SIG-M5 (cell line): ENCODE data around the gene PDHX.

ENCODE experiments used
- DNase-seq: peaks from one replicate; lab custom pipeline; 2025; lab: John Stamatoyannopoulos, UW

The PDHX gene

DNA sequence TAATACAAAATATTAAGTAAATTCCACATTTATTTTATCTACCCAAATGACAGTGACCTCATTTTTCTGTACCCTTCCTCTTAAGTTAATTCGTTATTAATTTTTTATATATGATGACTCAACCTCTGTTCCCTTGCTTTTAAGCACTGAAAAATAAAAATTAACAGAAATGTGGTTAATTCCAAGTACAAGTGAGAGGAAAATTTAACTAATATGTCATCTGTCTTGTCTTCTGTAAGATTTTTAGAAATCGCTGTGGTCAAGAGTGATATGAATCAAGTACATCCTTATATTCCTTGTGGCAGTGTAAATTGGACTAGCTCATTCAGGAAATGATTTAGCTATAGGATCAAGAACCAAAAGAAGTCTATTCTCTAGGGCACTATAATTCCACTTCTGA lies 74.5 kb downstream of the PDHX start:
- no peak for DNase-seq

DNA sequence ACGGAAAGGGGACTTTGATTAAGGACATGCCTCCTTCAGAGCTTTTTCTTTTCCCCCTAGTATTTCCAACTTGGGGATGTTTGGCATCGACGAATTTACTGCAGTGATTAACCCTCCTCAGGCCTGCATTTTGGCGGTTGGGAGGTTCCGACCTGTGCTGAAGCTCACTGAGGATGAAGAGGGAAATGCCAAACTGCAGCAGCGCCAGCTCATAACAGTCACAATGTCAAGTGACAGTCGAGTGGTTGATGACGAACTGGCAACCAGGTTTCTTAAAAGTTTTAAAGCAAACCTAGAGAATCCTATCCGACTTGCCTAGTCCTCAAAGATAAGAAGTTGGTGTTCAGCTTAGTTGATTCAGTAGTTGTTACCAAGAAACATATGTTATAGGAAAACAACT lies 78.4 kb downstream of the PDHX start:
- no peak for DNase-seq

DNA sequence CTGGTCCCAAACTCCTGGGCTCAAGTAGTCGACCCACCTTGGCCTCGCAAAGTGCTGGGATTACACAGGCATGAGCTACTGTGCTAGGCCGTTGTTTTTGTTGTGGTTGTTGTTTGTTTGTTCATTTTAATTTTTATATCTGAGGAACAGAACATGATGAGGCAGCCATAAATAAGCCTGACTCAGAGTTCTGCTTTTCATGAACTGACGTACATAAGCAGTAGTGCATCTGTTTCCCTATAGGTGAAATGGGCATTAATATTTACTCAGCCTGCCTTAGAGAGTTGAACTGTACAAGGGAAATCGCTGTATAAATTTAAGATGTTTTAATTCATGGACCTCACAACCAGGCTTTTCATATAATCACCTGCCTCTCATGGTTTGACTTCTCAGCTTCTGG lies 80.5 kb downstream of the PDHX start:
- no peak for DNase-seq

DNA sequence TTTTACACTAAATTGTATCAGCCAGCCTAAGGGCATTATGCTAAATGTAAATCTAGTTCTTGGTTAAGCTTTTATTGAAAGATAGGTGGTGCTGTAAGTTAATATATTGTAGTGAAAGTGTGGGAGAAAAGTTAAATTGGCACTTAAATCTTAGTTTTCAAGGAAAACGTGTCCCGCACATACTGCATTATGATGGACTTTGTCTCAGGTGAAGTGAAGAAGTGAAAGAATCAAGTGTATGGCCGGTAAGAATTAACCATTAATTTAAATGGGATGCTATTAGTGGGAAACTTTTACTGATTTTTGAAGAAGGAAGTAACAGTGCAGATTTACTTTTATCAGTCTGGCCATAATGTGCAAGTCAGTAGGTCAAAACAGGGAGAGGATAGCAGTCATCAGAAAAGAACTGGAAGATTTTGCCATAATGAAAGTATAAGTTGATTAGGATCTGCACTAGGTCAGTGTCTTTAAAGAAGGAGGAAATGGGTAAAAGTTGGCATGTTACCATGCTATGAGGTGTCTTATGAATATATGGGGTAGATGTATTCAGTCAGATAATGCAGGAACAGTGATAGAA lies 81.6 kb downstream of the PDHX start:
- no peak for DNase-seq

DNA sequence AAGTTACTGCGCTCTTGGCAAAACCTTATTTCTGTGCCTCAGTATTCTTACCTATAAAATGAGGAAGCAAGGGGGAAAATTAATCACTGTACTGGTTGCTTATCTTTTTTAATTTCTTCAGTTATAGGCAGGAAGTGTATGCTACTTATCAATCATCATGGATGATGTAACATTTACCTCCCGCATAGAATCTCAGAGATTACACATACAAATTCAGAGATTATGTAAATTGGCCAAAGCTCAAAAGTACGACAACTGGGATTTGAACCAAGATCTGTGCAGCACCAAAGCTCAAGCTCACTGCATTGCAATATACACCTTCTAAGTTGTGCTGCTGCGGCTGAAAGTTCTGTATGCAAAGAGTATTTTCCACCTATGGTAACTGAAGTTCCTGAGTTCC lies 83.0 kb downstream of the PDHX start:
- DNase-seq: no peak

DNA sequence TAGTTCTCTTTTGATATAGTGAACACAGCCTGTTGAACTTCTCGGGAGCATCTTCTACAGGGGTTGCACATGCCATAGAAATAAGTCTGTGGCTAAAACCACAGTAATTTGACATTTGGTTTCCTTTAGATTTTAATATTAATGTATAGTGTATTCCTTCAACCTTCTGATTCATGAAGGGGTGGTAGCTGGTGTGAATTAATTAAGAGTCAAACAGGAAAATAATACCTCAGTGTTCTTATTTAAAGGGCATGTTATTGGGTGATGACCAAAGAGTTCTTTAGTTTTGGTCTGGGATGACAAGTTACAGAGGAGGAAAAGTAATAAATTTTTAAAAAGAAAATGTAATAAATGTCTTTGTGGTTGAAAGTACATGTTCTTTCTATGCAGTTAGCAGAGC lies 86.8 kb downstream of the PDHX start:
- no peak for DNase-seq

DNA sequence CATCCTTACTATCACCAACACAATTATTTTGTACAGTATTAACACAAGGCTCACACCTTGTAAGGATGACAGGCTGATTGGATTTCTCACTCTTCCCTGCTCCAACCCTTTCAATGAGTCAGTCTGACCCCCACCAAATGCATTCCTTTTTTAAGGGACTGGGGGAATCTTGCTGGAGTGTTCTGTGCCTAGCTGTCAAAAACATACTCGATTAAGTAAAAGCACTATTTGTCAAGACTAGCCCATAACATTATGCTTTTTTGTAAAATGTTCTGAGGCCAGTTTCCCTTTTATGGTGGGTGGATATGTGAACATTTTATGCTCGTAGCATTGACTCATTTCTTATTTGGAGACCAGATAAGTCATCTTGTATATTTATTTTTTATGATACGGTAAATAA lies 87.2 kb downstream of the PDHX start:
- no peak for DNase-seq

DNA sequence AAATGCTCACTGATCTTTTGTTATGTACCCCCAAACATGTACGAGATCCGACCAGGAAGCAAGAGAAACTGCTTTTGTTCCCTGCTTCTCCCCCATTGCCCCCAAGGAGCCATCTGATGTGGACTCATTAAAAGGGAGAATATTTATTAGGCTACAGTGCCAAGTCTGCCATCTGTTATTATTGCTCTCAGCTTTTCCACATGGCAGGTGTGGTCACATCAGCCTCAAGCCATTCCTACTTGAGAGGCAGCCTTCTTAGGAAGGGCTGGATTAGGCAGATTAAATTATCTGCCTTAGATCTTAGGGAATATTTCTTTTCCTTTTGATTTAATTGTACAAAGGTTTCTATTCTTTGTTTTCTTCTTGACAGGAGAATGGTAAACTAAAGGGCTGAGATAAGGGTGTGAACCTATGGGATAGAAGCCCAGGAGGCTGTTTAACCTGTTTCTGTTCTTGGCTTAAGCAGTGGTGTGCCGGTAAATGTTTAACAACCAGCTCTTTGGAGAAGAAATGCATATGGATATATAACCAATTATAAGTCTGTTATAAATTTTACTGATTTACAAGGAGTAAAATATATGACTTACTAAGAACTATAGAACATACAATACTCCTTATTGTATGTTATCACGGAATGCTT lies 88.8 kb downstream of the PDHX start:
- no peak for DNase-seq

DNA sequence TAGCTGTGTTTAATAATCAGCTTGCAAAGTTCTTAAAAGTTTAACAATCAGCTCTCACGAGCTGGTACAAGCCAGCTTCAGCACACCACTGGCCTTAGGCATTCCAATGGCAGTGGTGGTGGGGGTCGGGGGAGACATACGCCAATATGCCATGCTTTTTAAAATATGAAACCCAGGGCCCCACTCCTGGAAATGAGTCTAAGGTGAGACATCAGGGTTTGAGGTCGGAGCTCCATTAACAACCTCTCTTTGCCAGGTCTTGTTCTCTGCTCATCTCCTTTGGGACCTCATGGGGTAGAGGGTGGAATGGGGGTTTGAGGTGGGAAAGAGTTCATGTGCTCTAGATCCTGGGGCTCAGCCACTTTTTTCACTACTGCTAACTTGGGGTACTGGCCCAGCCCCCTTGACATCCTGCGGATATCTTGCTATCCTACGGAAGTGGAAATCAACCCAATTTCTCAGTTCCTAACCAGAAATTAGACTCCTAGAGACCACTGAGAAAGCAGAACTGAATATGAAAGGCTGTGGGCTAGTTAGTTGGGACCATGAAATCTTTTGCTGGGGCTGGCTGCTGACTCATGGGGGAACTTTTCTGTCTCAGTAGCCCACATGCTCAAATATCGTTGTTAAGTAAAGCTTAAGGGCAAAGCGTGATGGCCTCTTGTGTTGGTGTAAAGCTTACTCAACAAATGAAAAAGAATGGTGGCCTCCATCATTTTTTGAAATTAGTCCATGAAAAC lies 90.1 kb downstream of the PDHX start:
- peak; percentile 53 for DNase-seq

DNA sequence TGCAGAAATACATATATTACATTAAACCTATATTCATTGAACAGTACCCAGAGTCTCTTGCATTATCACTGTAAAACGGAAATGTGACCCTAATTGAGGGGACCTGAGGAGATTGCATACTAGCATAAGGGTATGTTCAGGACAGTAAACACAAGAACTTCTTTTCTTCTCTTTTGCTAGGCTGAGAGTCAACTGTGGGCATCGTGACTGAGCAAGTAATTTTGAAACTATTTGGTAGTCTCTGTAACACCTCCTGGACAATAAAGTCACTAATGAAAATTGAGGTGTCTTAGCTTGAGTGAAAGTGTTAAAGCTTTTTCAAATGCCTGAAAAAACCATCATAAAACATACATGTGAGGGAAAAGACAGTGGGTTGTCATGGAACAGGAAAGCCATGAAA lies 90.9 kb downstream of the PDHX start:
- no peak for DNase-seq

DNA sequence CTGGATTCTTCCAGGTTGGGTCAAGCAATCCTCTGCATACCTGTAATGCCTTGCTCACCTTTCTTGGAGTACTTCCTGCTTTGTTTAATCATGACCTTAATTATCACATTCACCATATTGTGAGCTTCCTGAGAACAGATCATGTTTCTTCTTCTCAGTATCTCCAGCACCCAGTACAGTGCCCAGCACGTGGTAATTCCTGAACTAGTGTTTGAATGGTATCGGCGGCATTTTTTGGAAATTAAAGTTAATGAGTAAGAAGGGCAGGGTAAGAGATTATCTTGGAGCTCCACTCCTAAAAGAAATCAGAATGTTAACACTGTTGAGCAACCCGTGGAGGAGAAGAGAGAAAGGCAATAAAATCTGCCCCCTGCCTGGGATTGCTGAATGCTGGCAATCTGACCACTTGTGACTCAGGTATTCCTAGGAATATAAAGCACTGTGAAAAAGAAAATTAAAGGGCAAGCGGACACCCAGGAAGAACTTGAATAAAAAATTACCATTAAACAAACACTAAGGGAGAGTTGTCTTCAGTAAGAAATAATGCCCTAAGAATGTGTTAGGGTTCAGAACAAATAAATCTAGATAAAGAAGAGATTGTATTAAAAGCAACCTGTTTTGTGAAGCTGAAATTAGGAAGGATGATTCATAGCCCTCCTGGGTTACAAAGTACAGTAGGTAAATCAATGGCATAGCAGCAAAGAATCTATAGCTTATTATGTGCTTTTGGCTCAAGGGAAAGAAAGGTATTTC lies 92.9 kb downstream of the PDHX start:
- DNase-seq: no peak

DNA sequence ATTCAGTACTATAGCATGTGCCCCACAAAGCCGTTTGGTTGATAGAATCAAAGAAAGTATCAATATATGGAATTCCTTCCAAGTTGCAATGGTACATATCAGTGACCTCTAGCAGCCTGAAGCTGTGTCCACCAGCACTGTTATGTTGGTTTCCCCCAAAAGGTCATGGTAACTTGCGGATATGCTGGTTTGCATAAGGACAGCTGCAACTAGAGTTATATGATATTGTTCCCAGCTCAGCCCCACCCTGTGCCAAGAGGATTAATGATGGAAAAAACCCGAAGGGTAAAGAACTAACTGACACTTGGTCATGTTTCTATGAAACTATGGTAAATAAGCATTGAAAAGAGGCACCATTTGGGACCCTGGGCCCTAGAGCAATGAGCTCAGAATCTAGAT lies 93.5 kb downstream of the PDHX start:
- DNase-seq: no peak

DNA sequence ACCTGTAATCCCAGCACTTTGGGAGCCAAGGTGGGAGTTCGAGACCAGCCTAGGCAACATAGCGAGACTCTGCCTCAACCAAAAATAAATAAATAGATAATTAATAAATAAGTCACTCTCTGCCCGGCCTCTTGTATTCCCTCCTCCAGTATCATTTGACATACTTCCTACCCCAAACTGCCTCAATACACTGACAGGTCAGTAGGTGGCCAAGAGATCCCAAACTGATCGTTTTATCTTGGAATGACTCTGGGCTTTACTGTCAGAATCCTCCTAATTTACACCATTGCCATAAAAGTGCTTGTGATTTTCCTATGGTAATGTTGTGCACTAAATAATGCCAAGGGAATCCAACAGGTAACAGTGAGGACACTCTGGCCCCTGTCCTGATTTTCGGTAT lies 94.2 kb downstream of the PDHX start:
- no peak for DNase-seq

DNA sequence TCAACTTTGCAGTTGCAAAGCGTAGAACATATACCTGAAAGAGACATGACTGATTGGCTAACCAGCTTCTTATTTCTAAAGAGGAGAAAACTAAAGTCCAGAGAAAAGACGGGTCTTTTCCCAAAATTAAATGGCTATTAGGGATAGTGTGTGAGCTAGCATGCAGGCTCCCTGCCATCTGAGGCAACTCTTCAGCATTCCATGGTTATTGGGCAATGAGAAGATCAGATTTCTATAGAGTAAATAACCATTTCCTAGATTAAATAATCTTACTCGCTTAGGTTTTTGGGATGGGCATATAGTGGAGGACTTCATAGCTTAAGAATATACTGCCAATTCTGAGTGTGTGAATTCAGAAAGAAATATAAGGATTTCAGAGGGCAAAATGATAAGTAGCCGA lies 95.0 kb downstream of the PDHX start:
- no peak for DNase-seq

DNA sequence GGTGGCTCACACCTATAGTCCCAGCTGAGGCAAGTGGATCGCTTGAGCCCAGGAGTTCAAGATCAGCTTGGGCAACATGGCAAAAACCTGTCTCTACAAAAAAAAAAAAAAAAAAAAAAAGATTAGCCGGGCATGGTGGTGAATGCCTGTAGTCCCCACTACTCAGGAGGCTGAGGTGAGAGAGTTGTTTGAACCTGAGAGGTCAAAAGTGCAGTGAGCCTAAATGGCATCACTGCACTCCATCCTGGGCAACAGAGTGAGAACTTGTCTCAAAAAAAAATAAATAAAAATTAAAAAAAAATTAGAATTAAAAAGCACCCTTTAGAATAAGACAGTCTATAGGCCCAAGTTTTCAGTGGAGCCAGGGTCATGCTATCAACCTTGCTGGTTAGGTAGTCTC lies 95.5 kb downstream of the PDHX start:
- DNase-seq: no peak

DNA sequence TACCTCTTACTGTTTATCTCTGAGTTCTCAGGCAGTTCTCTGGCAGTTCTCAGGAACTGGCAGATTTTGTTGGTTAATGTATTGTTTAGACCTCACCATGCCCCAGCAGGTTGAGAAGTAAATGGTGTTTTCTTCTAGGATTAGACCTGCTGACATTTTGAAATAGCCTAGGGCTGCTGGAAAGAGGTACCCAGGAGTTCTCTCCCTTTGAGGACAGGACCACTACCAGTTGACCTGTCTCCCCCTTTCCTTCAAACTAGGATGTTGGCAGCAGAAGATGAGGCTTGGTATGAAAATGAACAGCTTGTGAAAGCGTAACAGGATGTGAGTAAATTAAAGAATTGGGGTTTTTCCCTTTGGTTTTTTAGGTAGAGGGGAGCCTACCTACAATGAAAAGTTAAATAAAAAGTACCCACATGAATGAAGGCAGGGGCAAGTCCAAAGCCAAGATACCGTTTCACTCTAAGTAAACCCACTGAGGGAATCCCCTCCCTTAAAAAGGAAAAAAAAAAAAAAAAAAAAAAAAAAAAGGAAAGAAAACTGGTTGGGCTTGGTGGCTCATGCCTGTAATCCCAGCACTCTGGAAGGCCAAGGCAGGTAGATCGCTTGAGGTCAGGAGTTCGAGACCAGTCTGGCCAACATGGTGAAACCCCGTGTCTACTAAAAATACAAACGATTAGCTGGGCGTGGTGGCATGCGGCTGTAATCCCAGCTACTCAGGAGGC lies 96.2 kb downstream of the PDHX start:
- no peak for DNase-seq

DNA sequence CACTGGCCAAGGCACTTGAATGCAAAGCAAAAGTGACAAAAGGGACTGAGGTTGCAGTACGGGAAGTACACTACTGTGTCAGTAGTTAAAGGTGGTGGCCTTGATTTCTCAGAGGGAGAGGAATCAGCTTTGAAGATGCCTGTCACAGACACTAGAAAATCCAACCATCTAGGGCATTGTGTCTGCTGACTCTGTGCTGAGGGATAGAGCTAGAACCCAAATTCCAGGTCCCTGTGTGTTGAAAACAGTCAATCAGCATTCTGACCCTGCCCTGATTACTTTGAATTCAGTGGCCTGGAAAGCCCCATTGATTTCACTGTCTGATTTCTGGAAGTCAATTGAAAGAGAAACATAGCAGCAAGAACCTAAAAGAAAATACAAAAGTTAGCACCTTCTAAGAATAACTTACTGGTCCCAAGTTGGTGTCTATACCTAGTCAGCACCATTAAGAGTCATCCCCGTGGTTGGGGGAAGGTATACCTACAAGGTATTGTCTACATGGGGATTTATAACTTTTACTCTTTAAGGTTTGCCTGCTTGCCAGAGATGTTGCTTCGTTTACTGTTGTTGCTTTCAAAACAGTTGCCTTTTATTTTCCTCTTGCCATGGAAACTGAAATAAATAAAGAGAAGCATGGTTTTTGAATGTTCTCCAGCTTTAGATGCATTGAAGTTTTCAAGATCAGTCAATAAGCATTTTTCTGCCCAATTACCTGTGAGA lies 97.3 kb downstream of the PDHX start:
- DNase-seq: no peak

DNA sequence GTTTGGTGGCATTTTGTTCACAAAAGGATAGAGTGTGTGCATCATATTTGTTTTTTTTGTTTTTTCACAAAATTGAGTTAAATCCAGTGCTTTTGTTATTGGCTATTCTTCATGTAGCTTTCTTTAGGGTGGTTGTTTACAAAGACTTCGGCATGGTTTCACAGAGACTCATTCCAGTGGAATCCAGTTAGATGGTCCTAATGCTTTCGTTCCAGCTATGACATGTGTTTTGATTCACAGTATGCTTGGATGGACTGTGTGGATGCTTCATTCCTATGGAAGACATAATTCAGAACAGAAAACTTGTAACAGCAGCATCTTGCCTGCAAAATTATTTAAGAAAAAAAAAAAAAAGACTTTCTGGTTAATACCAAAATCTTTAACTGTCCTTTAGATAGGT lies 97.9 kb downstream of the PDHX start:
- no peak for DNase-seq

DNA sequence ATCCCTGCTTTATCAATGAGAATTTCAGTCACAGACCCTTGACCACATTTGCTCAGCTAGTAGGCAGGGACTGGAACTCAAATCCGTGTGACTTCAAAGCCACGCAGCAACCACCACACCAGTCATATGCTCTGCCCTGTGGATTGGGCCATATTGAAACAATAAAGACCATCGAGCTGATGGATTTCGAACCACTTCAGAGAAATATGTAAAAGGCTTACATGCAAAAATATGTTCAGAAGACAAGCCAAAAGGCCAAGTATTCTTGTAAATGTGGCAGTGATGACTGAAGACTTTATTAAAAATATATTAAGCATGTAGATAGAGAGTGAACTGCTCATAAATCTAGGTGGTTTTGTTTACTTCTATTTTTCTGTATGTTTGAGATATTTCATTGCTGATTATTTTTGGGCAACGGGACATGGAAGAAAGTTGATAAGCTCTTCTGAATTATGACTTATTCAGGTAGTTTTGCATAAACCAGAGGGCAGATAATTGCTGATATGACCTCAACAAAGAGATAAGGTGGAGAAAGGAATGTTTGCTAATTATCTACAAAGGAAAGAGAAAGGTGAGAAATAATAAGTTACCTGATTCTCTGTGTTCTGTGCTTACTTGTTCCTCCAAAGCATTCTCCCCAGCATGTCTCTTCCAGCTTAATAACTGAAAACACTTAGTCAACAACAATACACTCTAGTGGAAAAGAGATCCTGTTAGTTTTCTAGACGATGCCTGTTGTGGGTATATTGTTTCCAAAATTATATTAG lies 99.4 kb downstream of the PDHX start:
- DNase-seq: no peak

DNA sequence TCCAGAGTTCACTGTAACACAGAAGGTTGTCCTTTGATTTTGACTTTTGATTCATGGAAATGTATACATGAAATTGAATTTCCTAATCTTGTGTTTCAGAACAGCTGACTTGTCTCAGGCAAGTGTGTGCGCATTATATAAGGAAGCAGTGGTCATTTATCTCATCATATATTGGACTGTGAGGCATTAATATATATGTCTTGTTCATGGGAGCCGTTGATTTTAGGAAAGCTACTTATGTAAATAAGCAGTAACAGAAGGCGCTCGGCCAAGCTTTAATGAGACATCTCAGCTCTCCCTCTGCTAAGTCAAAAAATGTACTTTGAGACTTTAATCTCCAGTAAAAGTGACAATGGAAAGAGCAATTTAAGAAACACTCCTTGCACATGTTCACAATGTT lies 100.5 kb downstream of the PDHX start:
- DNase-seq: no peak
